GM19239 (cell line): ENCODE results near the gene ST6GALNAC1.

Experiments
- DNase-seq: peaks from one replicate; pipeline ENCODE4 v3.0.0; 2011; ENCODE audit warnings: low spot score; ENCODE audit not compliant: insufficient read length
- FAIRE-seq: peaks from 2 replicates; lab custom pipeline; 2011; peaks lifted over from hg19 to GRCh38; lab: Jason Lieb, UNC

ST6GALNAC1 gene

GRCh38 chr17:76585033-76585648, 58.4 kb downstream of the ST6GALNAC1 start:
- no peak for FAIRE-seq
- no peak for DNase-seq

- FAIRE-seq: no peak
- no peak for DNase-seq
These were observed 59.0 kb downstream of the ST6GALNAC1 start for GRCh38 chr17:76584427-76585032.

DNA sequence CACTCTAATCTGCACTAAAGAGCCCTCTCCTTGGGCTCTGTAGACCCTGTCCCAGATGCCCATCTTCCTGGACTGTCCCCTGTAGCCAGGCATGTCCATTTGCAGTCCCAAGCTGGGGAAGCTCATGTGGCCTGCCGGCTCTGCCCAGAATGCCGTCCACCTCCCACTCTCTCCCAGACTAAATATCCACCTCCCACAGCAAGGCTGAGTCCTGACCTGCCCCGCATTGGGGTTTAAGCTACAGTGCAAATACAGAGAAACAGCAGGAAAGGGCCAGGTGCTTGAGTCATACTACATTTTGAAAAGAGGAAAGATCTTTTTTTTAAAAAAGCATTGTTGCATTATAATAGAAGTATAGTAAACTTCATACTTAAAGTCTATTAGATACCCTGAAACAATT, 60.9 kb downstream of the ST6GALNAC1 start:
- no peak for DNase-seq
- FAIRE-seq: no peak

DNA sequence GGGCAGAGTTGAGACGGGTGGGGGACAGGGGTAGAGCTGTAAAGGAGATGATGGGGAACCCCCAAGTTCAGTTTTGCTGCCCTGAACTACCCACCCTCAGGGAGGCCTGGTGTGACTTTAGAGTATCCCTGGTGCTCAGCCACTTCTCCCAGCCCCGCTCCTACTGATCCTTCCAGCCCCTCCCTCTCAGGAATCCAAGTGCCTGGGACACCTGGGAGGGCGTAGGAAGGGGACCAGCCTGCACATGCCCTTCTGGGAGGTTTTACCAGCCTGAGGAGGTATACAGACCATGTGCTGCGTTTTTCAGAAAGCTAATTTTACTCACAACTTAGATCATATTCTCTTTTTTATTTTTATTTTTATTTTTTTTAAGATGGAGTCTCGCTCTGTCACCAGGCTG, 62.0 kb downstream of the ST6GALNAC1 start:
- DNase-seq (no peak), FAIRE-seq (no peak)

DNA sequence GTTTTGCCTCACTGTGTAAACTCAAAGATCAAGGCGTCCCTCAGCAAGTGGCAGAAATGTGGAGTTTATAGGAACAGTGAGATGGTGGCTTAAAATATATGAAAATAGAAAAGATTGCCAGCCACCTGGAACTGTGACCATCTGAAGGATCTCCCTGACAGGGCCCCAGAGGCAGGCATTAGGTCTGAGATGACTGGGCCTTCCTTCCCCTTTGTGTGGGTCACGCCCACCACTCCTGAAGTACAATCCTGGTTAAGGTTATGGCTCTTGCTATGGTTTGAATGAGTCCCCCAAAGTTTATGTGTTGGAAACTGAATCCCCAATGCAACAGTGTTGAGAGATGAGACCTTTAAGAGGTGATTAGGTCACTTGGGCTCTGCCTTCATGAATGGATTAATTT, 64.3 kb downstream of the ST6GALNAC1 start:
- FAIRE-seq (no peak), DNase-seq (no peak)

DNA sequence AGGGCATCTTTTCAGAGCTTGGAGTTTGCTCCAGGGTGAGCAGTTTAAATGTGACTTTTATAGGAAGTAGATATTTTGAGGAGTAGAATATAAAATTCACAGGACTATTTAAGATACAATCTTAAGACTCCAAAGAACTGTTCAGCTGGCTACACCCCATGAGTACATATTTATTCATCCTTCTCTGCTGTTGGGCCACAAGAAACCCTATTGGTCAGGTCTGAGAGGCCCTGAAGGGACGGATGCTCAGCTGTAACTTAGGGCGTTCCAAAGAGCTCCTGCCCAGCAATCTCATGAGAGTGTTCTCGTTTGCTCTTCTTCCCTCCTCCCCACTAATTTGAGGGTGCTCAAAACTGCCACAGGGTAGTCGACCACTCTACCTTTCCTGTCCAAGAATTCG, 65.2 kb downstream of the ST6GALNAC1 start:
- no peak for DNase-seq
- no peak for FAIRE-seq

GRCh38 chr17:76577876-76578275, 65.7 kb downstream of the ST6GALNAC1 start:
- DNase-seq (no peak), FAIRE-seq (no peak)

- no peak for DNase-seq
- FAIRE-seq: no peak
These were observed 67.4 kb downstream of the ST6GALNAC1 start for GRCh38 chr17:76576189-76576588.

GRCh38 chr17:76575570-76575969, 68.0 kb downstream of the ST6GALNAC1 start:
- FAIRE-seq: no peak
- DNase-seq: no peak
